ENCODE results near the gene PARD3. TPM values are rescaled to one million over a fixed set of nuclear protein-coding genes. Genes with fewer than 3 reads are reported as not detected.

The PARD3 gene
- total RNA-seq, 1 donor from 2014 or later = 37.5 TPM

GRCh38 chr10:34384372-34384771 is 430.7 kb downstream of the PARD3 start:
- Histone ChIP-seq H3K4me1 (no peaks in the 10 kb centered on the region), H3K36me3 (peaks cover 0 to 4% of the 10 kb centered on the region in 2 donors), H3K9me3 (no peaks in the 10 kb centered on the region), H3K27me3 (no peaks in the 10 kb centered on the region), H3K4me3 (no peak overlapping the region), H3K27ac (no peak overlapping the region)
- DNase-seq (ENCODE audit: low spot score in 2 of 2) = no peak
- TF ChIP-seq, protein P1, sequence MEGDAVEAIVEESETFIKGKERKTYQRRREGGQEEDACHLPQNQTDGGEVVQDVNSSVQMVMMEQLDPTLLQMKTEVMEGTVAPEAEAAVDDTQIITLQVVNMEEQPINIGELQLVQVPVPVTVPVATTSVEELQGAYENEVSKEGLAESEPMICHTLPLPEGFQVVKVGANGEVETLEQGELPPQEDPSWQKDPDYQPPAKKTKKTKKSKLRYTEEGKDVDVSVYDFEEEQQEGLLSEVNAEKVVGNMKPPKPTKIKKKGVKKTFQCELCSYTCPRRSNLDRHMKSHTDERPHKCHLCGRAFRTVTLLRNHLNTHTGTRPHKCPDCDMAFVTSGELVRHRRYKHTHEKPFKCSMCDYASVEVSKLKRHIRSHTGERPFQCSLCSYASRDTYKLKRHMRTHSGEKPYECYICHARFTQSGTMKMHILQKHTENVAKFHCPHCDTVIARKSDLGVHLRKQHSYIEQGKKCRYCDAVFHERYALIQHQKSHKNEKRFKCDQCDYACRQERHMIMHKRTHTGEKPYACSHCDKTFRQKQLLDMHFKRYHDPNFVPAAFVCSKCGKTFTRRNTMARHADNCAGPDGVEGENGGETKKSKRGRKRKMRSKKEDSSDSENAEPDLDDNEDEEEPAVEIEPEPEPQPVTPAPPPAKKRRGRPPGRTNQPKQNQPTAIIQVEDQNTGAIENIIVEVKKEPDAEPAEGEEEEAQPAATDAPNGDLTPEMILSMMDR (IDR thresholded peaks at IDR 0.05) = no peak
- intact Hi-C loops (cut with DNase I) = no loop called here

DNA sequence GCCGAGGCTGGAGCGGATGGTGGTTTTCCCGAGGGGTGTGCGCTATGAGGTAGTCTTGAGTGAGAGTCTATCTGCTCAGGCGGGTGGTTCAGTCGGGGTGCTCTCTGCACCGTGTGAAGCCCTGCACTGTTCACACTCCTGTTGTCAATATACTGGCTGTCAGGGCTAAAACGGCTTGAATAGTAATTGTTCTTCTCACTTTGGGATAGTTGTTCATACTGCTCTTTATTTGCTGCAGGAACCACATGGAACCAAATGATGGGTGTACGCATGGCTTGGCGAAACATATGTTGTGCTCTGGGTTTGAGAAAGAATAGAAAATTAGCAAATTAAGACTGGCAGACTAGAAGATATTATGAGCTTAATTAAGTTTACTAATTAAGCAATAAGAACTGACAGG is 432.5 kb downstream of the PARD3 start:
- no peak for DNase-seq (ENCODE audit: low spot score in 2 of 2)
- TF ChIP-seq, protein P1 (IDR thresholded peaks at IDR 0.05) = no peak
- peaks cover 0 to 6% of the 10 kb centered on the region in 2 donors for H3K36me3 ChIP-seq
- H3K27me3 ChIP-seq = no peaks in the 10 kb centered on the region
- H3K9me3 ChIP-seq = no peaks in the 10 kb centered on the region
- no peak overlapping the region for H3K4me3 ChIP-seq
- no peaks in the 10 kb centered on the region for H3K4me1 ChIP-seq
- intact Hi-C loops (cut with DNase I) = no loop called here
- no peak overlapping the region for H3K27ac ChIP-seq

DNA sequence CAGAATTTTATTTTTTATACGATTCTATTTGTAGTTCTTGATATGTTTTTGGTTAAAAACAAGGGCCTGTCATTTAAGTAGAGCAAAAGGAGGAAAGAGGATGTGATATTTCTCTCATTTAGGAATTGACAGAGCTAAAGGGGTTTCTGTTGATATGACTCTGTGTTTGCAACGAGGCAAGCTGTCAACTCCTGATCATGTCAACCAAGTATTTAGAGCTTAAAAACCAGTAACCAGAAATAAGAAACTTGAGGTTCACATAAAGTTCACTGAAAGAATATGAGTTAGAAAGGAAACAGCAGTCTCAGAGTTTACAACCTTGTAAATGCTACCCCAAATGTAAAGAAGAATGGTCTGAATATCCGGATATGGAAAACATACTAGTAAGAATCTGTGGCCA is 434.2 kb downstream of the PARD3 start:
- Histone ChIP-seq H3K36me3 (peaks cover 0 to 8% of the 10 kb centered on the region in 2 donors), H3K9me3 (no peaks in the 10 kb centered on the region), H3K4me3 (no peak overlapping the region), H3K27me3 (no peaks in the 10 kb centered on the region), H3K4me1 (no peaks in the 10 kb centered on the region), H3K27ac (no peak overlapping the region)
- no peak for DNase-seq (ENCODE audit: low spot score in 2 of 2)
- intact Hi-C loops (cut with DNase I) = no loop called here
- TF ChIP-seq, protein P1 (IDR thresholded peaks at IDR 0.05) = no peak

- intact Hi-C loops (cut with DNase I) = no loop called here
- Histone ChIP-seq H3K27me3 (no peaks in the 10 kb centered on the region), H3K27ac (no peak overlapping the region), H3K4me3 (no peak overlapping the region), H3K9me3 (no peaks in the 10 kb centered on the region), H3K4me1 (no peaks in the 10 kb centered on the region), H3K36me3 (peaks cover 0 to 11% of the 10 kb centered on the region in 2 donors)
- no peak for DNase-seq (ENCODE audit: low spot score in 2 of 2)
- TF ChIP-seq, protein P1 (IDR thresholded peaks at IDR 0.05) = no peak
Observed at GRCh38 chr10:34378297-34378696, 436.8 kb downstream of the PARD3 start.

DNA sequence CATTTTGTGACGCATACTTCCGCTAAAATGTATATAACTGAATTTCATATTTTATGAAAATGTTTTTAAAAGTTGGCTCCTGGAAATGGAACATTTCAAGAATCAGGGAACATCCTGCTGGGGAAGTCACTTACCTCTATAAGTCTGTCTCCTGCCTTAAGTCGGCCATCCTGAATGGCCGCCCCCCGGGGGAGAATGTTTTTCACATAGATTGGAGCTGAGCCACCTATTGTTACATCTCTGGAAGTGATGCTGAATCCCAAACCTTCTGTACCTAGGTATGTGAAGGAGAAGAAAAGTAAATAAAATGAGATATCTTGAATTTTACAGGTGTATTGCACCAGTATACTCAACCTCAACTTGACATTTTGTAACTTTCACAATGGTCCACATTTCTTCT is 437.3 kb downstream of the PARD3 start:
- no peaks in the 10 kb centered on the region for H3K4me1 ChIP-seq
- no peak overlapping the region for H3K4me3 ChIP-seq
- H3K9me3 ChIP-seq = no peaks in the 10 kb centered on the region
- no peak for DNase-seq (ENCODE audit: low spot score in 2 of 2)
- no peak overlapping the region for H3K27ac ChIP-seq
- intact Hi-C loops (cut with DNase I) = no loop called here
- no peaks in the 10 kb centered on the region for H3K27me3 ChIP-seq
- TF ChIP-seq, protein P1 (IDR thresholded peaks at IDR 0.05) = no peak
- H3K36me3 ChIP-seq = peaks cover 0 to 11% of the 10 kb centered on the region in 2 donors
